HG02885 (cell line): ENCODE data around the gene RNH1.
"Not testable (repeated sequence)": the region's sequence is repeated elsewhere in the genome, so short reads cannot be mapped to it uniquely, and the experiment has no call there.

Experiments used
- ATAC-seq: cut with Tn5 transposase; IDR thresholded peaks from one replicate; pipeline ENCODE4 v1.9.1; 2021; ENCODE audit warnings: mild to moderate bottlenecking; ENCODE audit not compliant: unreplicated experiment, poor library complexity

Gene RNH1

DNA sequence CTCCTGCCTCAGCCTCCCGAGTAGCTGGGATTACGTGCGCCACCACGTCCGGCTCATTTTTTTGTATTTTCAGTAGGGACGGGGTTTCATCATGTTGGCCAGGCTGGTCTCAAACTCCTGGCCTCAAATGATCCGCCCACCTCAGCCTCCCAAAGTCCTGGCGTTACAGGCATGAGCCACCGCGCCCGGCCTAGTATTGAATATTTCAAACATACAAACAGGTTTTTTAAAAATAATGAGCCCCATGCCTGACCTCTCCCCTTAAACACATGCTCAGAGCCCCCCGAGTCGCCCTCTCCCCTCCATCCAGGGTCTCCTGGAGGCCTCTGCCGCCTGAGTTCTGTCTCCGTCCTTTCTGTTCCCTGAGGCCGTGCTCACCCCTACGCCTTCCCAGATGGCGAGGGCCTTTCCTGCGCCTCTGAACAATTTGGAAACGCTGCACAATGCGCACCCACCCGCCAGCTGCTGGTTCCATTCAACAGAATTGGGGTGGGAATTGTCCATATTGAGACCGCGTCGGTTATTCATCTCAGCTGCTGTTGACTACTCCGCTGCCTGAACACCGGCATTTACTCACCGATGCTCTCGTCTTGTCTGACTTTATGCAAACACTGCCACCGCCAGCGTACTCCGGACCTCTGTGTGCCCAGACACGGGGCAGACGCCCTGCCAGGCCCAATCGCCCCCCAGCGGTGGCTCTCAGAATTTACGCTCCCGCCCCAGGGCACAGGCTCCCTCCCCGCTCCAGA lies 13.6 kb upstream of the RNH1 start:
- ATAC-seq, result no peak

DNA sequence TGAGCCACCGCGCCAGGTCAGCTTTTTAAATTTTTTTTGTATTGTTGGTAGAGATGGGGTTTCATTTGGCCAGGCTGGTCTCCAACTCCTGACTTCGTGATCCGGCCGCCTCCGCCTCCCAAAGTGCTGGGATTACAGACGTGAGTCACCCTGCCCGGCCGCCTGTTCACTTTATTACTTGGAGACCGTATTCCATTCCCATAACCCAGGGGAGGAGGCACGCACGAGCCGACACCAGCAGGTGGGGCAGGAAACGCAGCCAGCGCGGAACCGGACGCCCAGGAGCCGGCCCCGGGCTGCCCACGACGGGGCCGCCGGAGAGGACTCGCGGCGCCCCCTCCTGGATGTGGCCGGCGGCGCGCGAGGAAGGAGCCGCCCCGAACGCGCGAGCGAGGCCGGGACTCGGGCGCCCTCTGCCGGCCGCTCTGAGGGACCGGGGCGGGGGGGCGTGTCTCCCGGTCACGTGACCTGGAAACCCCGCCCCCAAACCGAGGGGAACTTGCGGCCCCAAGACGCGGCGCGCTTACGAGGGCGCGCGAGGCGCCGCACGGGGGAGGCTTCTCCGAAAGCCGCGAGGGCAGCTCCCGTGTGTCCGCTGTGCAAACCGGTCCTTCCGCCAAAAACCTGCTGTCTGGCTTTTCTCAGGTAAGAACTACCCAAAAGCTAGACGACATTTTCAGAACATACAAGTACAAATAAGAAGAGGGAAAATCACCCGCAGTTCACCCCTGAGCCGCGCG lies 11.6 kb upstream of the RNH1 start:
- peak; percentile 93 for ATAC-seq

DNA sequence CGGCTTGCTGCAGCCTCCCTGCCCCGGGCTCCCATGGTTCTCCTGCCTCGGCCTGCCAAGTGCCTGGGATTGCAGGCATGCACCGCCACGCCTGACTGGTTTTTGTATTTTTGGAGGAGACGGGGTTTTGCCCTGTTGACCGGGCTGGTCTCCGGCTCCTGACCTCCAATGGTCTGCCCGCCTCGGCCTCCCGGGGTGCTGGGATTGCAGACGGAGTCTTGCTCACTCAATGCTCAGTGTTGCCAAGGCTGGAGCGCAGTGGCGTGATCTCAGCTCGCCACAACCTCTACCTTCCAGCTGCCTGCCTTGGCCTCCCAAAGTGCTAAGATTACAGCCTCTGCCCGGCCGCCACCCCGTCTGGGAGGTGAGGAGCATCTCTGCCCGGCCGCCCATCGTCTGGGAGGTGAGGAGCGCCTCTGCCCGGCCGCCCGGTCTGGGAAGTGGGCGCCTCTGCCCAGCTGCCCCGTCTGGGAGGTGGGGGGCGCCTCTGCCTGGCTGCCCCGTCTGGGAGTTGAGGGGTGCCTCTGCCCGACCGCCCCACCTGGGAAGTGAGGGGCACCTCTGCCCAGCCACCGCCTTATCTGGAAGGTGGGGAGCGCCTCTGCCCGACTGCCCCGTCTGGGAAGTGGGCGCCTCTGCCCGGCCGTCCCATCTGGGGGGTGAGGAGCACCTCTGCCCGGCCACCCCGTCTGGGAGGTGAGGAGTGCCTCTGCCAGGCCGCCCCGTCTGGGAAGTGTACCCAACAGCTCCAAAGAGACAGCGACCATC lies 10.1 kb upstream of the RNH1 start:
- ATAC-seq, result not testable (repeated sequence)

DNA sequence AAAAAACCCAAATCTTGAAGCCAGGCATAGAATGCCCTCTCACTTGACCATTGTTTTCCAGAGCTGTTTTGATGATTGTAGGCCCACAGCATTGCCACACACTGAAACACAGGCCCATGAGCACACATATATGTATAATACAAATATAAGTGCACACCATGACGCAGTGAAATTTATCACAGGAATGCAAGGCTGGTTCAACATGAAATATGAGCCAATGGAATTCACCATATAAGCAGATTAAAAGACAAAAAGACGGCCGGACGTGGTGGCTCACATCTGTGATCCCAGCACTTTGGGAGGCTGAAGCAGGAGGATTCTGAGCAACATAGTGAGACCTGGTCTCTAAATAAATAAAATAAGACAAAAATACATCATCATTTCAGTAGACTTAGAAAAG lies 9.4 kb upstream of the RNH1 start:
- ATAC-seq, result no peak

DNA sequence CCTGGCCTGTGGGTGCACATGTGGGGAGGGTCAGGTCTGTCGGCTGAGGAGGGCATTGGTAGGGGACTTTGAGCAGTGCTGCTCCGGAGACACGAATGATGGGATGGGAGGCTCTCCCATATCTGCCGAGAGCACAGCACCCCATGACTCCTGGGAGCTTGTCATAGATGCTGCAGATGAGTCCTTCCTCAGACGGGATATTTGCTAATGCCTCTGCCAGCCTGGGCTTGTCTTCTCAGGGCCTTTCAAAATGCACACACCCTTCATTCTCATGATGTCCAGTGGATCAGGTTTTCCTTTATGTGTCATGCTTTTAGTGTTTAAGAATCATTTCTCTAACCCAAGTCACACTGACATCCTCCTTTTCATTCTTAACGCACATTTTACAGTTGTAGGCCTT lies 8.1 kb upstream of the RNH1 start:
- no peak for ATAC-seq

DNA sequence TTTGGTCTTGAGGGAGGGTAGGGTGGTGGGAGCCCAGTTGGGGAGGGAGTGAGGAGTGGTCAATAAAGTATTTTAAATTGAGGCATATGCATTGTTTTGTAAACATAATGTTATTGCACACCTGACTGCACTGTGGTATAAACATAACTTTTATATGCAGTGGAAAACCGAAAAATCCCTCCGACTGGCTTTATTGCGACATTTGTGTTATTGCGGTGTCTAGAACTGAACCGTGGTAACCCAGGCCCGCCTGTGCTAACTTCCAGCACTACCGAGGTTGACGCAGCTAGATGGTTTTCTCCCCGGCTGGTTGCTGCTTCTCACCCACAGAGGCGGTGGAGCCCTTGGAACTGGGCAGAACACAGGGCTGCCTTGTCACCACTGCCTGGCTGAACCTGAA lies 7.6 kb upstream of the RNH1 start:
- ATAC-seq, result no peak

DNA sequence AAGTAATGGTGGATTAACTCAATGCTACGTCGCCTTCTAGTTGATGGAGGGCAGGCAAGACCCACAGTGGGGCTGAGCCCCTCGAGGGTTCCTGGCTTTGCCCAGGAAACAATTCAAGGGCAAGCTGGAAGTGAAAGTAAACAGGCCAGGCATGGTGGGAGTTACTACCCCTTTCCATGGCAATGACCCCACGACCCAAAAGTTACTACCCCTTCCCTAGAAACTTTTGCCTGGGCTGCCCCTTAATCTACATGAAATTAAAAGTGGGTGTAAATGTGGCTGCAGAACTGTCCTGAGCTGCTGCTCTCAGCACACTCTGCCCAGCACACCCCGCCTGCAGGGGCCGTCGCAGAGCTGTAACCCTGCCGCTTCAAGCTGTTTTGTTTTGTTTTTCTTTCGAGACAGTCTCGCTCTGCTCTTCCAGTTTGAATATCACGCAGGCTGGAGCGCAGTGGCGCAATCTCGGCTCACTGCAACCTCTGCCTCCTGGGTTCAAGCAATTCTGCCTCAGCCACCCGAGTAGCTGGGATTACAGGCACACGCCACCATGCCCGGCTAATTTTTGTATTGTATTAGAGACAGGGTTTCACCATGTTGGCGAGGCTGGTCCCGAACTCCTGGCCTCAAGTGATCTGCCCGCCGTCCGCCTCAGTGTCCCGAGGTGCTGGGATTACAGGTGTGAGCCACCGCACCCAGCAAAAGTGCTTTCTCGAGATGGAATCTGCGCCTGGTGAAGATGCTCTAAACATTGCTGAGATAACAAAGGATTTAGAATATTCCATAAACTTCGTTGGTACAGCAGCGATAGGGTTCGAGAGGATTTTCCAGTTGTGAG lies 5.9 kb upstream of the RNH1 start:
- ATAC-seq, result no peak

DNA sequence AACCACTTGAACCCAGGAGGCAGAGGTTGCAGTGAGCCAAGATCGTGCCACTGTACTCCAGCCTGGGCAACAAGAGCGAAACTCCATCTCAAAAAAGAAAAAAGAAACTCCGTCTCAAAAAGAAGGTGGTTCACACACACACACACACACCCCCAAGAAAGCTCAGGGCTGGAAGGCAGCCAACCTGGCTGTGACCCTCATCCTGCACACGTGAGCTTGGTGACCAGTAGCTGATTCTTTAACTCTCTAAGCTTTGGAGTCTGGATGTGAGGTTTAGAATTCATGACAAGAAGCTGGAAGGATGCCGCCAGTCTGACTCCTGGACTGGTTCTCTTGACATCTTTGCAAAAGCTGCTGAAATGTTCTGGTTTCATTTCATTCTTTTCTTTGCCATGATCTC lies 1.9 kb upstream of the RNH1 start:
- no peak for ATAC-seq

DNA sequence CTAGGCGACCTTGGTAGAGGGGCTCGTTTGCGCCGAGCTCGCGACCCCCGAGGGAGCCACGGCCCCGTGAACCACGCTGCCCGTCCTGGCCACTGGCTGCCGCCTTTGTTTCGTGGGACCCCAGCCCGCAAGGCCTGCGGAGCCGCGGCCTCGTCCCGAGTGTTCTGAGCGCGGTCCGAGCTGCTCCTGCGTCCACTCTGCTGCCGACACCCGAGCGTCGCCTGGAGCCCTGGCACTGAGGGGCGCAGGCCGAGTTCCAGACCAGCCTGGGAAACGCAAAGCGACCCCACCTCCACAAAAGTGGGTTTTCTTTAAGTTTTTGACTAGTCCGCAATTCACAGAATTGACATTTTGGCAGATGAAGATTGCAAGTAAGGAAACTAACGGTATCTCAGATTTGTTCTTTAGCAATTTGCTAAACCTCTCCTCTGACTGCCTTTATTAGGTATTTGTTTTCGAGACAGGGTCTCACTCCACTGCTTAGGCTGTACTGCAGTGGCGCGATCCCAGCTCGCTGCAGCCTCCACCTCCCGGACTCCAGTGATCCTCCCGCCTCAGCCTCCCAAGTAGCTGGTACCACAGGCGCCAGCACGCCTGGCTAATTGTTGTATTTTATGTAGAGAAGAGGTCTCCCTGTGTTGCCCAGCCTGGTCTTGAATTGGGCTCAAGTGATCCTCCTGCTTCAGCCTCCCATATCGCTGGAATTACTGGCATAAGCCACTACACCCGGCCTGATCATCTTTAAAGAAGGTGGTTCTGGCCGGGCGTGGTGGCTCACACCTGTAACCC lies 879 bp upstream of the RNH1 start:
- no peak for ATAC-seq

DNA sequence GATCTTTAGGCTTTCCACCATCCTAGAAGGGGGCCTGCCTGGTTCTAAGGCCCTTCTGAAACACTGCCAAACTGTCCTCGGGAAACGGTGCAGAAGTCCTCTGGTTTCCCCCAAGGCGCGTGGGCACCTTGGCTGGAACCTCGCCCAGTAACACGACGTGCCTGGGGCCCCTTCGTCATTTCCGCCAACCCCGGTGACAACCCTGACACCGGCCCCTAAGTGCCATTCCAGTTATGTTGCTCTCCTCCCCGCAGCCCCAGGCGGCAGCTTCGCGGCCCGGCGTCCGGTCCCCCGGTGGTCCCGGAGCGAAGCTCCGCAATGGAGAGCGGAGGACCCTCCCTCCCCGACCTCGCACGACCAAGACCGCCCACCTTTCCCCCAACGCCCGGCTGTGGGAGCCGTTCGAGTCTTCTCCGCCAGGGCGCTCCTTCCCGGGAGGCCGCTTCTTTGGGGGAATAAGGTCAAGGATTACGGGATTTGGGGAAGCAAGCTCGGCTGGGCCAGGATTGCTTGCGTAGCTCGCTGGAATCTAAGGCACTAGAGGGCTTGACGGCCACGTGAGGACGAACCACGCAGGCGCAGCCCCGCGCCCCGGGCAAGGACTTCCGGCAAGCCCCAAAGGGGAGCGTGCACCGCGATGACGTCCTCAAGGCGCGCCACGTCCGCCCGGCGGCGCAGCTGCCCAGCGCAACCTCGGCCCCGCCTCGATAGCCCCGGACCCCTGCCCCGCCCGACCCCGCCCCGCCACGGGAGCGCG lies 626 bp downstream of the RNH1 start:
- peak; percentile 66 for ATAC-seq

DNA sequence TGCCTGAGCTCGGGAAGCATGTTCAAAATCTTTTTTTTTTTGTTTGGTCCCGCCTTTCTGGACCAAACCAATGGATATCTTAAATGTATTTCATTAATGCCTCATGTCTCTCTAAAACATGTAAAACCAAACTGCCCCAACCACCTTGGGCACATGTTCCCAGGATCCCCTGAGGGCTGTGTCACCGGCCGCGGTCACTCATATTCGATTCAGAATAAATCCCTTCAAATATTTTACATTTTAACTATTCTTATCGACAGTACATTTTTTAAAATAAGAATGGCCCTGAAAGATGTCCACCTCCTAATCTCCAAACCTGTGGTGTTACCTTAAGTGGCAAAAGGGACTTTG lies 2.1 kb downstream of the RNH1 start:
- no peak for ATAC-seq

DNA sequence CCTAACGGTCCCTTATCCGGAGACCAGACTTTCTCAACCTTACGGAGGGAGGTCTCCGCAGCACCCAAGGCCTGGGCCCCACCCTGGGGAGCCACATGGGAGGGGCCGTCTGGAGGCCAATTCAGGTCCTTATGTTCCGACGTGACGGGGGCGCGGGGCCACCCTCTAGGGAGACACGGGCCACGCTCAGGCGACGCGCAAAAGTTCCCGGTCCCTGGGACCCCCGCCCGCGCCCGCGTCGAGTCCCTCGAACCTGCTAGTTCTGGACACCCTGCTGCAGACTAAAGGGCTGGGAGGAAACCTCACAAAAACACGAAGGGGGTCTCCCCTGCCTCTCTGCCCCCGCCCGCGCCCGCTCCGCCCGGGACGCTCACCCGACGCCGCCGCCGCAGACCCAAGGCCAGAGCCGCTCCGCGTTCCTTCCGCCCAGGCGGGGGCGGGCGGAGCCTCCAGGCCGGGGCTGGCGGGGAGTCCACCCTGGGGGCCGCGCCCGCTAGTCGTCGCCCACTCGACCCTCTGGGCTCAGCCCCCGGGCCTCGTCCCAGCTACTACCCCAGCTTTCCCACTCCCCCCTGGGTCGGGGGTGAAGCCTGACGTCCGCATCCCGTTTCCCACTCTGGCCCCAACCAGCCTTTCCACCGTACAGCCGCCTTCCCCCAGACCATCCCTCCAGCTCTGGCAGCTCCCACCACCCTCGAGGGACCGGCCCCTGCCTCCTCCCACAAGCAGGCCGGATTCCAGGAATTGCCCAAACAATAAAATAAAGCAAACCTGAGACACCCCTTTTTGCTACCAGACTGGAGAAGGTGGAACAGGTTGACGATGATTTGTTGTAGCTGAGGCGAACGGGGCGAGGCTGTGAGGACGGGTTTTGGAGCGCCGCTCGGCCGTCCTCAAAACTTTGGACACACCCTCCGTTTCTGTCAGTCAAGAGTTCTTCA lies 2.7 kb downstream of the RNH1 start:
- ATAC-seq, result no peak

DNA sequence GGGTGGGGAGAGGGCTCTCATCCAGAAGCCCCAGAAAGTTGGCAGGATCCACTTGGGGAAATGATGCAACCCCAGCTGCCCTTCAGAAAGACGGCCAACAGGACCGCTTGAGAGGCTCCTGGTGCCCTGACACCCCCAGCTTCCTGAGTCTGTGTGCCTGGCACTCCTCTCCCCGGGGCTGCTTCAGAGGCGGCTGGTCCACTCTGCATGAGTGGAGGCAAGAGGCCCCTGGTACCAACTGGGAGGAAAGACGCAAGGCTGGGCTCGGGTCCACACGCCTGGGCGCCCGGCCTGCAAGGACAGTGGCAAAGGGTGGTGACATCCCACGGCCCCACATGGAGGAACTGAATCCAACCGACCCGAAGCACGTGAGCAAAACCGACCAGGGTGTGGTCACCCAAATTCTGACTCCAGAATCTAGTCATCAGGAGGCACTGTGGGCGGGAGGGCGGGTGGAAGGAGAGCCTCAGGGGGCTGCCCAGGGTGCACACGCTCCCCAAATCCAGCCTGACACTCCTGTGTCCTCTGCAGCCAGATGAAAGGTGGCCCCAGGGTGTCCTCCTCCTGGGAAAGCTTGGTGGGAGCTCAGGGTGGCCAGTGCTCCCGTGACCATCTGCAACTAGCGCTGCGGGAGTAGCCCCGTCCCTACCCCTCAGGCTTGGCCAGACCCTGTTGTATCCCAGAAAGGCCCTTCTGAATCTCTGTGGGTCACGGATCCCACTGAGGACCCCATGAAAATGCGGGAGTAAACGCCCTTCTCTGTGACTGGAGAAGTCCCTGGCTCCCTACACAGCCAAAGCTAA lies 3.7 kb downstream of the RNH1 start:
- no peak for ATAC-seq

DNA sequence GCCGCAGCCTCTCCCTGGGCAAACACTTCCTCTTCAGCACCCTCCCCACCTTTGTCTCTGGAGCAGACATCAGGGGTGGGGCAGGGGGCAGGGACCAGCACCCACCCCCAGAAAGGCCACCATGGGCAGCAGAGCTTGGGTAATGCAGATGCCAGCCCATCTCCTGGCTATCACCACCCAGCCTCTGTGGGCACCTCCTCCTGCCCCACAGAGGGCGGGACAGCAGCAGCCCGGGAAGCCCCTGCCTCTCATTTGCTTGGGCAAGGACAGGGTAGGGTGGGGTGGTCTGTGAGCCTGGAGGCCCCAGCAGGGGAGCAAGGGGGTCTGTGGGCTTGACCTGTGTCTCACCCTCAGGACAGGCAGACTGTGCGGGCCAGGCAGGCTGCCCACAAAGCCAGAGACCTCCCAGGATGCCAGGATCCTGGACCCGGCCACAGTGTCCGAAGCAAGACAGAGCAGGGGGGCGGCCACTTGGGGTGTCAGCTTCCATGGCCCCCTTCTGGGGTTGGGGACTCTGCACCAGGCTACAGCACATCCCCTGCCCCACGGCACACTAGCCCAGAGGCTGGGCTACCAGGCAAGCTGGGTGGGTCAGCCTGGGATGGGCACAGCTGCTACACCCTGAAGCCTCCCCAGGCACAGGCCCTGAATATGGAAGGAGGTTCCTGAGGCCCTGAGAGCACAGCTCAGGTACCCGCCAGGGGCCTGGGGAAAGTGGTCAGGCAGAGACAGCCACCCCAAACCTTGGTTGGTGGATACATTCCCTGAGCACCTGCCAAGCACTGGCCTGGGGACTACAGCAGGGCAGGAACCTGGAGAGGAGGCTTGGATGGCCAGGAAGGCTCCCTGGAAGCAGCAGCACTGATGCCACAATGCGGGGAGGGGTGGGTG lies 4.5 kb downstream of the RNH1 start:
- no peak for ATAC-seq

DNA sequence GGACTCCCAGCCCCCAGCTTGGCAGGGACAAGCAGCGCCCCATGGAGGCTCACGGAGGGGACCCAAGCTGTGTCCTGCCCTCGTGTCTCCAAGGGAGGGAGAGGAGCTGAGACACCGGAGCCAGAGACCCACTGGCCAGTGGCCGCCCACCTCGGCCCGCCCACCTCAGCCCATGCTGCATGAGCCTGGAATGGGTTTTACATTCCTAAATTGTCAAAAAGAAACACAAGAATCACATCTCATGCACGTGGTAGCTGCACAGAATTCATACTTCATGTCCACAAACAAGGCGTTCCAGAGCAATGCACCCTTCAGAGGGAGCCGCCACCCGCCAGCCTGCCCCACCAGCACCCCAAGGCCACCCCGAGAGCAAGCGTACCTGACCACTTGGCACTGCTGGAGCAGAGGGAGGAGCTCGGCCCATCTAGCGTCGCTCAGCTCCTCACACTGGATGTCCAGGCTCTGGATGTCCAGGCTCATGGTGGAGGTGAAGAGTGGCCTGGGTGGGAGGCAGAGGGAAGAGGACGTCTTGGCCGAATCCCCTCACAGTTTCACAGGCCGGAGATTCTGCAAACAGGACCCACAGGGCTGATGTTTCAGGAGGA lies 5.3 kb downstream of the RNH1 start:
- no peak for ATAC-seq
